HG02884 (cell line): ENCODE results near the gene AGPS.
"Not testable (repeated sequence)": the region's sequence is repeated elsewhere in the genome, so short reads cannot be mapped to it uniquely, and the experiment has no call there.

Experiments used
- ATAC-seq: cut with Tn5 transposase; IDR thresholded peaks from one replicate; pipeline ENCODE4 v1.9.1; 2021; ENCODE audit warnings: mild to moderate bottlenecking, moderate library complexity; ENCODE audit not compliant: unreplicated experiment

AGPS gene

GRCh38 chr2:177547772-177548171 lies 155.2 kb downstream of the AGPS start:
- no peak for ATAC-seq

GRCh38 chr2:177548636-177549035 lies 156.1 kb downstream of the AGPS start:
- no peak for ATAC-seq

- no peak for ATAC-seq
Measured at GRCh38 chr2:177549171-177549570, 156.6 kb downstream of the AGPS start.

- ATAC-seq, result no peak
Measured at GRCh38 chr2:177550264-177551200, 158.0 kb downstream of the AGPS start.

- ATAC-seq, result not testable (repeated sequence)
Measured at GRCh38 chr2:177551360-177551759, 158.8 kb downstream of the AGPS start.

- no peak for ATAC-seq
Measured at GRCh38 chr2:177551989-177552421, 159.4 kb downstream of the AGPS start.

- peak; percentile 91 for ATAC-seq
Measured at GRCh38 chr2:177552422-177553175, 160.0 kb downstream of the AGPS start.

- no peak for ATAC-seq
Measured at GRCh38 chr2:177553176-177553884, 160.8 kb downstream of the AGPS start.

- no peak for ATAC-seq
Measured at GRCh38 chr2:177554365-177554764, 161.8 kb downstream of the AGPS start.

- no peak for ATAC-seq
Measured at GRCh38 chr2:177556153-177556552, 163.6 kb downstream of the AGPS start.

- no peak for ATAC-seq
Measured at GRCh38 chr2:177557794-177558193, 165.2 kb downstream of the AGPS start.

- ATAC-seq, result no peak
Measured at GRCh38 chr2:177559638-177560037, 167.1 kb downstream of the AGPS start.

GRCh38 chr2:177568390-177568789 lies 175.8 kb downstream of the AGPS start:
- peak; percentile 52 for ATAC-seq

GRCh38 chr2:177568893-177569292 lies 176.3 kb downstream of the AGPS start:
- ATAC-seq, result no peak

- no peak for ATAC-seq
Measured at GRCh38 chr2:177572236-177572671, 179.7 kb downstream of the AGPS start.

GRCh38 chr2:177573120-177573519 lies 180.5 kb downstream of the AGPS start:
- no peak for ATAC-seq

GRCh38 chr2:177574356-177574755 lies 181.8 kb downstream of the AGPS start:
- ATAC-seq, result no peak

GRCh38 chr2:177575358-177575757 lies 182.8 kb downstream of the AGPS start:
- ATAC-seq, result no peak

- ATAC-seq, result no peak
Measured at GRCh38 chr2:177577075-177577474, 184.5 kb downstream of the AGPS start.

GRCh38 chr2:177578454-177578853 lies 185.9 kb downstream of the AGPS start:
- ATAC-seq, result no peak

GRCh38 chr2:177579486-177580036 lies 187.0 kb downstream of the AGPS start:
- ATAC-seq, result no peak
